ENCODE results near the gene MCMBP.

The MCMBP gene

DNA sequence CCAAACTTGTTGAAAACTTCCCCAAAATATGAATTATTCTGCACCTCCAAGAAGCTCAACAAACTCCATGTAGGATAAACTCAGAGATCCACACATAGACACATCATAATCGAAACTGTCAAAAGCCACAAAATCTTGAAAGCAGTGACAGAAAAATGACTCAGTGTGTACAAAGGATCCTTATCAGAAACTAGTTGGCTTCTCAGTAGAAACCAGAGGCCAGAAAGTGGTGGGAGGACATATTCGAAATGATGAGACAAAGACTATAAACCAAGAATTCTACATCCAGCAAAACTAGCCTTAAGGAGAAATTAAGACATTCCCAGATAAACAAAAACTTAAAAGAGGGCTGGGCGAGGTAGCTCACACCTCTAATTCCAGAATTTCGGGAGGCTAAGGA, 38.5 kb downstream of the MCMBP start:
- DNase-seq (ENCODE audit: extremely low spot score, insufficient read length, low read depth) (no peak), FAIRE-seq (peak; percentile 9)

DNA sequence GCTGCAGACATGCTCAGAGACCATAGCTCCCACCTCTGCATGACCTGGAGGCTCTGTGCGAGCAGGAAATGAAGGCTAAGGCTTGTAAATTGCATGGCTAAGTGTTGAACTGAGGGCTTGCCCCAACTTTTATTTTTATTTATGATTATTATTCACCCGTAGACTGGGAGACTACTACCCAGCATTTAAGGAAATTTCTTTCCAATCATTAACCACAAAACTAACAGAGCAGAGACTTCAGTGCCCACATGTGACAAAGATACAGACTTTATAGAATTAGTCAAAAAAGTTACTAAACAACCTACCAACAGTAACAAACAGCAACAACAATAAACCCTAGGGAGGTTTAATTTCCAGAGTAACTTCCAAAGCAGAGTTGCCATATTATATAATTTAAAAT, 39.7 kb downstream of the MCMBP start:
- no peak for DNase-seq (ENCODE audit: extremely low spot score, insufficient read length, low read depth)
- FAIRE-seq = no peak

DNA sequence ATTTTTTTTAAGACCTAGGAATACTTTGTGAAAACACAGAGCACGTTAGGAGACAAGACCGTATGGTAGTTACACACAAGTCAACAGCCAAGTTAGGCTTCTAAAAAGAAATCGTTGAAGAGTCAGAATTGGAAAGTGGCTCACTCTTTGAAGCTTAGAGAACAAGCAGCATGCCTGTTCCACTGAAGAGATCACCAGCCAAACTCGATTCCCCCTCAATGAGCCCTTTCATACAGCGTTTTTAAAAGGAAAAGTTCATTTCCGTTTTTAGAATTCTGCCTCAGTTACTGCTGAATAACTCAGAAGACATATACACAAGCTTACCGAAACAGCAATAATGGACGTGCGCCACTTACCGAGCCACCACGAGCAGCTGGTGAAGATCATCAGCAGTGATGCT, 41.0 kb downstream of the MCMBP start:
- FAIRE-seq (no peak), DNase-seq (ENCODE audit: extremely low spot score, insufficient read length, low read depth) (no peak)

DNA sequence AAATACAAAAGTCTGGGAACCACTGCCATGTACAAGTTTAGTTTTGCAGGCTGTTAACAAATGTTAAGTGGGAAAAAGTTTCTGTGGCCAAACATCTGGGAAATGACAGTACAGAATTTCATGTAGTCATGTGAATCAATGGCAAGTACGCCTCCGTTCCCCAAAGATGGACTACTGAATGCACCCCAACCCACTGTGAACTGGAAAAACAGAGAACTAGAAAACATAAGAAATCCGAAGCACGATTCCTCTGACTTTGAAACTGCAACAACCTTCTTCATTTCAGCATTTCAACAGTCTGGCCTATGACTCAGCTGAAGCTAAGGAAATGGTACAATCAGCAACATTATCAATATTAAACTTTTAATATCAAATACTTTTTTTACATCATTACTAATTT, 41.8 kb downstream of the MCMBP start:
- no peak for DNase-seq (ENCODE audit: extremely low spot score, insufficient read length, low read depth)
- no peak for FAIRE-seq

DNA sequence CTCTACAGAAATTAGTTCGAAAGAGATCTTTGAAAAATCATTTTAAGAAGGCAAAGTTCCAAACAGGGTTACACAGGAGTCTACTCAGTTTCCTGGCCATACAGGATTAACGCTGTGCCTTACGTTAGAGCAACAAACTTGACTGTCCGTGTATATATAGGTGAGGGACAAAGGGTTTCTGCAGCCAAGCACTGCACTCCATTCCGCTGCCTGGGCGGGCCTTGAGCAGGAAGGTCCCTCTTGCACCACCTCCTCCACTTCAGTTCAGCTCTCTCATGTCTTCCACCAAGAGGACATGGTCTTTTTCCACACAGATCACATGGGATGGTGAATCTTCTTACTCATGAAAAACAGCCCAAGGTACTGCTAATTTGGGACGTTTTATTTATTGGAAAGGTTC, 43.2 kb downstream of the MCMBP start:
- FAIRE-seq (no peak), DNase-seq (ENCODE audit: extremely low spot score, insufficient read length, low read depth) (no peak)

DNA sequence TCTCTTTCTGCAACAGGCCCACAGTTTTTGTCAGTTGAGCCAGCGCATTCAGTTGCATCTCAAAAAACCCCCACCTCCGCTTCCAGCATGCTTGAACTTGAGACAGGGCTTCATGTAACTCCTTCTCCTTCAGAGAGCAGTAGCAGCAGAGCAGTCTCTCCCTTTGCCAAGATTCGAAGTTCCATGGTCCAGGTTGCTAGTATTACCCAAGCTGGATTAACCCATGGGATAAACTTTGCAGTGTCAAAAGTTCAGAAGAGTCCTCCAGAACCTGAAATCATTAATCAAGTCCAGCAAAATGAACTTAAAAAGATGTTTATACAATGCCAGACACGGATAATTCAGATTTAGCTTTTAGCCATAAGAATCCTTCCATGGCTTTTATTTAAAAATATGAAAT, 45.2 kb downstream of the MCMBP start:
- DNase-seq (ENCODE audit: extremely low spot score, insufficient read length, low read depth) (no peak), FAIRE-seq (no peak)

DNA sequence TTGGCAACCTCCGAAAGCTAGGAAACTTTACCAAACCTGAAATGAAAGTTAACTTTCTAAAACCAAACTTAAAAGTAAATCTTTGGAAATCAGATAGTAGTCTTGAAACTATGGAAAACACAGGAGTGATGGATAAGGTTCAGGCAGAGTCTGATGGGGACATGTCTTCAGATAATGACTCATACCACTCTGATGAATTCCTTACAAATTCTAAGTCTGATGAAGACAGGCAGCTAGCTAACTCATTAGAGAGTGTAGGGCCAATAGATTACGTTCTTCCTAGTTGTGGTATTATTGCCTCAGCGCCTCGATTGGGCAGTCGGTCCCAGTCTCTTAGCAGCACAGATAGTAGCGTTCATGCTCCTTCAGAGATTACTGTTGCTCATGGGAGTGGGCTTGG, 45.9 kb downstream of the MCMBP start:
- DNase-seq (ENCODE audit: extremely low spot score, insufficient read length, low read depth) (no peak), FAIRE-seq (no peak)

DNA sequence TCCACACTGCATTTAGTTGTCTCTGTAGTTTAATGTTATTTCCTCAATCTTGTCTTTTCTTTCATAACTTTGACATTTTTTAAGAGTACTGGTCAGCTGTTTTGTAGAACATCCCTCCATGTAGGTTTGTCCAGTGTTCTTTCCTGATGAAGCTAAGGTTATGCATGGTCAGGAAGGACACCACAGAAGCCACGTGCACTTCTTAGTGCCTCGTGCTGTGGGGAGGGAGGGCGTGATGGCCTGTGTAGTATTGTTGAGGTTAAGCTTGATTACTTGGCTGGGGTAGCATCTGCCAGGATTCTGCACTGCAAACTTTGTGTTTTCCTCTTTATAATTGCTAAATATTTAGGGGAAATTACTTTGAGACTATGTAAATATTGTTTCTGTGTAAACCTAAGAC, 48.3 kb downstream of the MCMBP start:
- no peak for FAIRE-seq
- DNase-seq (ENCODE audit: extremely low spot score, insufficient read length, low read depth) = no peak

DNA sequence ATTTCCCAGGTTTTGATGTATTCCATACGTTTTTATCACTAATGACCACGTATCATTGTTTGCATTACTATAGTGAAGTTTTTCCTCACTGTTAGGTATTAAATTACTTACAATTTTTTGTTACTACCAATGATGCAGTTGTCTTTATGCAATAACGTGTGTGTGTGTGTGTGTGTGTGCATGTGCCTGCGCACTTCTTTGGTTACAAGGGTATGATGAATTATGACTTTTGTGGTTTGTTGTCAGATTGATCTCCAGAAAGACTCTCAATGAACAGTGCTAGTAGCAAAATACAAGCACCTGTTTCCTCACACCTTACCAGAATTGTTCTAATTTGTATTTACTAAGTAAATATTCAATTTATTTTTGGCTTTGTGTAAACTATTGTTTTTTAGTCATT, 51.5 kb downstream of the MCMBP start:
- FAIRE-seq (no peak), DNase-seq (ENCODE audit: extremely low spot score, insufficient read length, low read depth) (no peak)

DNA sequence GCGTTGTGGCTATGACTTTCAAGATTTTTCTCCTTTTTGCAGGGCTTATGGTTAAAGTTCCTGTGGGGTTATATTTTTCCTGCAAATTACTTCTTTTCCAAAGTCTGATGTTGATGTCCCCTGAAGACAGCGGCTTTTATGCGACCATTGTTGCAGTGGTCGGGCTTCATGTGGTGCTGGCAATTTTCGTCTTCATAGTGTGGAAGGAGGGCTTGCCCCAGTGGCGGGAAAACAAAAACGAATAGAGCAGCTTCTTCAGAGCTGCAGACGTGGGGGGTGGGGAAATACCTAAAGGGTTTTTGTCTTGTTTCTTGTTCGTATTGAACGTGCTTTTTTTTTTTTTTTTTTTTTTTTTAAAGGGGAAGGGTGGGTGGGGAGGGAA, 53.8 kb downstream of the MCMBP start:
- no peak for FAIRE-seq
- no peak for DNase-seq (ENCODE audit: extremely low spot score, insufficient read length, low read depth)

DNA sequence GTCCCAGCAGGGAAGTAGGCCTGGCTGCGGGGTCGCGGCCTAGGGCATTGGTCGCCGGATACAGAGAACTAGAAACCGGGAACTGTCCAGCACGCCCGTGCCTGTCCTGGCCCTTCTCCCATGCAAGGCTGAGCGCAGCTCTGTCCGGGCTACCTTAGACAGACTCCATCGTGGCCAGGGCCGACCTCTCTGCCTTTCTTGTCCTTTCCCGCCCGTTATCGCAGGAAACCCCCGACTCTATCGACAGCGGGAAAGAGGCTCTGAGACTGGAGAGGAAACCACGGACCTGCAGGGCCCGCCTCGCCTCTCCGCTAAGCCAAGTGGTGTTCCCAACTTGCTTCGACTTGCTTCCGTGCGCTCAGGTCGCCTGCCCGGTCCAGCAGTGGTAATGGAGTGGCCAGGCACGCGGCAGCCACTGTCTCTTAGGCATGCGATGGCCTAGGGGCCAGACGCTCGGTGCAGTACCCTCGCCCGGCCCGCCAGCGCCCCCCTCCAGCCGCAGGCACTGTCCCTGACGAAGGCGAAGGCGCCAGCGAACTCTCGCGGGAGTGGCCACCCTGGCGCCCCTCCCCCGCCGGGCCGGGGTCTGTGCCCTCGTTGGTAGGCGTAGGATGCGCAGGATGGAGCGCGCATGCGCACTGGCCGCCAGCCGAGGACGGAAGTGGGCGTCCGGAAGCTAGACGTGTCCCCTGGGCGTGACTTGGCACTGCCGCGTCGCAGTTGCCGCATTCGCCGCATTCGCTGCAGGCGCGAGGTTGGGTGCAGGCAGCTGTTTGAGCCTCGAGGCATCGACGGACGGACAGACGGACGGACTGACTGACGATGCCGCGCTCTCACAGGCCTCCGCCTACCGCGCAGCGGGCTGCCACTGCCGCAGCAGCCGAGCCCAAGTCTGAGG, 54.4 kb downstream of the MCMBP start:
- DNase-seq (ENCODE audit: extremely low spot score, insufficient read length, low read depth) (peak; percentile 11), FAIRE-seq (no peak)

DNA sequence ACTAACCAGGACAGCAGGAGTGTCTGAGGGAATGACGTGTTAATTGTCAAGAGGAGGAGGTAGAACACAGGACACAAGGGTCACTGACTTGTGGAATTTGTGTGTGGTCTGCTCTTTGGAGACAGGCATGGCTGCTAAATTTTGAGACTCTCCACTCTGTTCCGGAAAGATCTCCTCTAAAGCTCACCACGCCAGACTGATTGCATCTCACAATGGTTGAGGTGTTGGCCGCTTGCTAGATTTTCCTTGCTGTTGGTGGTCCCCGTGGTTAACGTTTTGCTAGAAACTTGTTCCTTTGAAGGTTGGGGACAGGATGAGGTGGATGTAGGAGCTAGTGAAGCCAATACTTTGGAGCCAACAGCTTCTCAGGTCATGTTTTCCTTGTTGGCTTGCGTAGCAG, 57.0 kb downstream of the MCMBP start:
- FAIRE-seq = no peak
- no peak for DNase-seq (ENCODE audit: extremely low spot score, insufficient read length, low read depth)

DNA sequence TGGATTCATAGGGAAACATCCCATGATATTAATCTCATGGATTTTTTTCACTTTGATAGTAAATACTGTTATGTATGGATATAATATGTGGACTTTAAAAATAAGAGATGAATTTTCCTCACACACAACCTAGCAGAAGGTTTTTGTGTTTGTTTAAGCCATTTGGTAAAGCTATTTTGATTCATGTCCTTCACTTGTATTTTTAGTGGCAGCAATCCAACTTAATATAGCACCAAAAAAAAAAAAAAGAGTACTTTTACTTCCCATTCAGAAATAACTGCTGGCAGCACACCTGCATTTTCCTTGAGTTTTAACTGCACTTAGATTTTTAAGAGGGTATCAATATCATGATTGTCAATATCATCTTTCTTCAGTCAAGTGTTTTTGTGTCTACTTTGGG, 60.0 kb downstream of the MCMBP start:
- DNase-seq (ENCODE audit: extremely low spot score, insufficient read length, low read depth) = no peak
- no peak for FAIRE-seq

DNA sequence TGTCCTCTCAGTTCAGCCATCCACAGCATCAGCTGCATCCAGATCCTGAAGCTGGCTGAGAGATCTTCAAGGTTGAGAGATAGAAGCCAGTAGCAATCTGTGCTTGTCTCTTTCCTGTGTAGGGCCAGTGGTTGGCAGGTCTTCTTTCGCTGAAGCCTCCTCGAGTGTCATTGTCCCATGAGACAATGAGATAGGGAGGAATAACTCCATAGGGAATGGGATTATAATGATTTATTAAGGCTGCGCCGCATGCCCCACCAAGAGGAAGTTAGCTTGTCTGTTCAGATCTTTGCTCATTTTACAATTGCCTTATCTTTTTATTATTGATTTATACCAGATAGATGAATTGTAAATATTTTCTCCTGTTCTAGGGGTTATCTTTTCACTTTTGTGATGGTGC, 61.5 kb downstream of the MCMBP start:
- no peak for FAIRE-seq
- DNase-seq (ENCODE audit: extremely low spot score, insufficient read length, low read depth) = no peak

DNA sequence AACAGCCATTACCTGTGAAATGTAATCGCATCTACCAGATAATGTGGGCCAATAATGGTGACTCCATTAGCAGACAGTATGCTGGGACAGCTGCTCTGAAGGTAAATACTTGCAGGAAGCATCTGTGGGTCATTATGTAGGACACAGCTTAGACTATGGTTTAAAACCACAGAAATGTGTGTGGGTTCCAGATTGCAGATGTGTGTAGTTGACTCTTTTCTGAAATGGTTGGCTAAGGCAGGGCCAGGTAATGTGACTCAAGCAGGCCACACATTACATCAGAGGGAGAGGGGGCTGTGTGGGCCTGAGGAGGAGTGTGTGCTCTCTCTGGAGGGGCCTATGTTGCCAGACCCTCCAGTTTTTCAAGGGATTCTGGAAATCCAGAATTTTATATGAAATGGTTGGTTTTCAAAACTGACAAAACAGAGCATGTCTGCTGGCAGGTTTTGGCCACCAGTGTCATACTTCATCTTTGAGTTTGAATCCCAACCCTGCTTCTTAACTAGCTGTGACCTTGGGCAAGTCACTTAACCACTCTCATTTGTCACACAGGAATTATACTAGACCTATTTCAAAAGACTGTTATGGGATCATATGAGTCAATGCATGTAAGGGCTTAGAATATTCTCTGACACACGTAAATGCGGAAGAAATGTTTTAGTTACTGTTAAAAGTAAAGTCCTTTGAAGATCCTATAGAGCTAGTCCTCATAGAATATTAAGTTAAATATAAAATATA, 64.5 kb downstream of the MCMBP start:
- DNase-seq (ENCODE audit: extremely low spot score, insufficient read length, low read depth) (no peak), FAIRE-seq (peak; percentile 18)

DNA sequence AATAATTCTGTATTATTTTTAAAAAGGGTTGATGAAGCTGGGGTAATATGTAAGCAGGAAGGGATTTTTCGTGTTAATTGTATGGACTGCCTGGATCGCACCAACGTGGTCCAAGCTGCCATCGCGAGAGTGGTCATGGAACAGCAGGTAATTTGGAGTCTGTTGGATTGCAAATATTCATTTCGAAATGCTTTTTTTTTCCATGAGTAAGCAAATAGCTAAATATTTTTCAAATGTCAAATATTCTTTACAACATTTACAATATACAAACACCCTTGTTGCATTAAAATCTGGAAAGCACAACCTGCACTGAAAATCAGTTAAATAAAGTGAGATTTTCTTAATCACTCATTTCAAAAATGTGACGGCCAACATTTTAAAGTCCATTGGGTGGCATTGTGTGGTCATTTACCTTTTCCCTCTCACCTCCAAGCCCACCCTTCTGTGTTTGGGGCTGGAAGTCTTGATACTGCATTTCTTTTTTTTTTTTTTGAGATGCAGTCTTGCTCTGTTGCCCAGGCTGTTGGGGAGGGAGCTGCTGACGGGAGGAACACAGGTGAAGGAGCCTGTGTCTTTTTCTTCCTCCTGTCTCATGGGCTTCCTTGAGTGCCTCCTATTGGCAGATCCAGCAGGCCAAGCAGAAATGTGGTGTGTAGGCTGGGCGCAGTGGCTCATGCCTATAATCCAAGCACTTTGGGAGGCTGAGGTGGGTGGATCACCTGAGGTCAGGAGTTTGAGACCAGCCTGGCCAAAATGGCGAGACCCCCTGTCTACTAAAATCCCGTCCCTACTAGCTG, 66.1 kb downstream of the MCMBP start:
- FAIRE-seq (no peak), DNase-seq (ENCODE audit: extremely low spot score, insufficient read length, low read depth) (no peak)

DNA sequence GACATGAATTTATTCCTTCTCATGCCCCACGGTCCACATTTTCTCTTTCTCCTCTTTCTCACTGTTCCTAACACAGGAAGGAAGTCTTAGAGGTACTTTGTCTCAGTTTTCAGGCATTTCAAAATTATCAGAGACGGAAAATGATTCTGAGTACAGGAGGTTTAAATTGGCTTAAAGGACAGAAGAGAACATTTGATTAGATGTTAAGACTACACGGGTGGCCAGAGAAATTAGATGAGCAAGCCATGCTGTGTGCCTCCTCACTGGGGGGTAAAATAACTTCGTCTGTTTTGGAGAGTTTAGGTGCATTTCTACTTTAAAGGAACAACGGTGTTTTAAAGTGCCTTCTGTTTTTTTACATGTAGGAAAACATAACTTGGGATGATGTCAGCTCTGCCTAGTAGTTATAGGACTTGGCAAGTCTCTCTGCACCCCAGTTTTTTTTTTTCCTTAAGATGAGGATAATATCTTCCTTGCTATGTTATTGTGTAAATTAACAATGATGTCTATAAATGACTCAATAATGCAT, 66.9 kb downstream of the MCMBP start:
- no peak for DNase-seq (ENCODE audit: extremely low spot score, insufficient read length, low read depth)
- no peak for FAIRE-seq

DNA sequence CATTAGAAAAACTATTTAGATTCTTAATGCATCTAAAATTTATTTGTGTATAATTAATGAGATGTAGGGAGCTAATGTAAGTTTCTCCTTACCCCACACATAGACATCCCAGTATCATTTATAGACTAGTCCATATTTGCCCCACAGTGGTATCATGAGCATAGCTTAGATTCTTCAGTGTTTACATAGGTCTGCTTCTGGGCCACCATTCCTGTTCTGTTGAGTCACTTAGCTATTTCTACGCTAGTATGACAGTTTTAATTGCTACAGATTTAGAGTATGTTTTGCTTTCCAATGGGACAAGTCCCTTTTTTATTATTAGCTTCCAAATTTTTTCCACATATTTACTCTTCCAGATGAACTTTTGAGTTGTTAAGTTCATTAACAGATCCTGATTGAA, 69.4 kb downstream of the MCMBP start:
- FAIRE-seq = no peak

DNA sequence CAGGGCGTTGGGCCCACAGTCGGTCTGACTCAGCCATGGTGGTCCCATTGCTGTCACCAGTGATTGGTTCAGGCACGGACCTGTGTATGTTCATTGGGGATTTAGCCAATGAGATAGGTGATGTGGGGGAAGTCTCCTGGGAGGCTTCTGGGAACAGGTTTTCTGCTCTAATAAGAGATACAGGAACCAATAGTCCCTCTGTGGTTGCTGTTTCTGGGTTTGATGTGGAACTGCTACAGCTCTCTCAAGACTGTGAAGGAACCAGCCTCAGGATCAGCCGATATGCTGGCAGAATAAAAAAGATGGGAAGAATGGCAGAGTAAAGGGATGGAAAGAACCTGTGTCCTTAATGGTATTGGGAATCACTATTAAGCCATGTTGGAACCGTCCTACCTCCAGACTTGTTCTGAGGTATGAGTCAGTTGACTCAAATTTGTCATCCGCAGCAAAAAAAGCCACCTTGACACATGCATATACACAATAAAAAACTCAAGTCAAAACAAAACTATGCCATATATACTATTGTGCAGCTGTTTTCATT, 70.6 kb downstream of the MCMBP start:
- no peak for DNase-seq (ENCODE audit: extremely low spot score, insufficient read length, low read depth)
- no peak for FAIRE-seq

More for the DNA sequence above, 69.4 kb downstream of the MCMBP start:
- DNase-seq (ENCODE audit: extremely low spot score, insufficient read length, low read depth) = no peak

DNA sequence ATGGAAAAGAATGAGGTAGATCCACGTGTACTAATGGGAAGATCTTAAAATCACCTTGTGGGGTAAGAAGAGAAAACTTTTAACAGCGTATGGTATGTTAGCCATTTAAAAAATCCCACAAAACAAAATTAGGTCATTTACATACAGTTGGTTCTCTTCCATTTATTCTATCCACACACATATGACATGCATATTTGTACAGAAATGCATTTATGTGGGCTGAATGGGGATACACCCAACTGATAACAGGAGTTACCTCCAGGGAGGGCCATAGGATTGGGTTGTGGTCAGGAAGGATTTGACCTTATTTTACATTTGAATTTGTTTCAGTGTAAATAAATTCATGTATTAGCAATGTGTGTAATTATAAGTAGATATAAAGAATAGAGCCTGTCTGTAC, 71.5 kb downstream of the MCMBP start:
- no peak for FAIRE-seq
- DNase-seq (ENCODE audit: extremely low spot score, insufficient read length, low read depth) = no peak

Data from GM18507 (cell line).